ENCODE data around the gene BRINP3.

The BRINP3 gene

DNA sequence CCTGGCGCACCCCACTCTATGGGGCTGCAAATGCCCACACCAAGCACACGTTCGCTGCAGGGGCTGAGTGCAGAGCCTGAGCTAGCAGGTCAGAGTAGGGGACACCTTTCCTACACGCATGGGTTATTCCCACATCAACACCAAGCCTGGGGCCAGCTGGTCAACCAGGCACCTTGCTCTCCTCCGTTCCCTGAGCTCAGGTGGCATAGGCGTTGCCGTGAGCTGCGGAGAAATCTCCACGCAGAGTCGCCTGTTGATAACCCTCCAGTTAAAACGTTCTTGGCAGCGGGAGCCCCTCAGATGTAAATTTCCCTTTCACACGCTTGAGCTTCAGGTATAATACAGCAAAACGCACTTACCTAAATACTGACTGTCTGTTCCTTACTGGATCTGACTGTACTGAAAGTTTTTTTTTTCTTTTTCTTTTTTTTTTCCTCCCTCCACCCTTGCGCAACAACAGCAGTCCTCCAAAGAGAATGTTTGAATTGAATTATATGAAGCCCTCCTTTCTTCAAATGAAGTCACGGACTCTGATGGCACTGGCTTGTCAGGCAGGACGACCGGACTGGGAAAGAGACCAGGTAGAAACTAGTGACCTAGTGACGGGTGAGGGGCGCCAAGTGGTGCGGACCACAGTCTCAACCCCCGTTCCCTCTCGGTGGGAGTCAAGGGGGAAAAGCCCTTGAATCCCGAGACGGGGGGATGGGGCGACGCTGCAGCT is 2.1 kb downstream of the BRINP3 start:
- no peak overlapping the region for H3K4me3 ChIP-seq (ENCODE audit: low read depth, low read length)
- TF ChIP-seq, protein P1, sequence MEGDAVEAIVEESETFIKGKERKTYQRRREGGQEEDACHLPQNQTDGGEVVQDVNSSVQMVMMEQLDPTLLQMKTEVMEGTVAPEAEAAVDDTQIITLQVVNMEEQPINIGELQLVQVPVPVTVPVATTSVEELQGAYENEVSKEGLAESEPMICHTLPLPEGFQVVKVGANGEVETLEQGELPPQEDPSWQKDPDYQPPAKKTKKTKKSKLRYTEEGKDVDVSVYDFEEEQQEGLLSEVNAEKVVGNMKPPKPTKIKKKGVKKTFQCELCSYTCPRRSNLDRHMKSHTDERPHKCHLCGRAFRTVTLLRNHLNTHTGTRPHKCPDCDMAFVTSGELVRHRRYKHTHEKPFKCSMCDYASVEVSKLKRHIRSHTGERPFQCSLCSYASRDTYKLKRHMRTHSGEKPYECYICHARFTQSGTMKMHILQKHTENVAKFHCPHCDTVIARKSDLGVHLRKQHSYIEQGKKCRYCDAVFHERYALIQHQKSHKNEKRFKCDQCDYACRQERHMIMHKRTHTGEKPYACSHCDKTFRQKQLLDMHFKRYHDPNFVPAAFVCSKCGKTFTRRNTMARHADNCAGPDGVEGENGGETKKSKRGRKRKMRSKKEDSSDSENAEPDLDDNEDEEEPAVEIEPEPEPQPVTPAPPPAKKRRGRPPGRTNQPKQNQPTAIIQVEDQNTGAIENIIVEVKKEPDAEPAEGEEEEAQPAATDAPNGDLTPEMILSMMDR (IDR thresholded peaks at IDR 0.05; ENCODE audit: low read depth, low read length, missing control alignments): no peak
- no peak for DNase-seq (ENCODE audit: low read depth)

DNA sequence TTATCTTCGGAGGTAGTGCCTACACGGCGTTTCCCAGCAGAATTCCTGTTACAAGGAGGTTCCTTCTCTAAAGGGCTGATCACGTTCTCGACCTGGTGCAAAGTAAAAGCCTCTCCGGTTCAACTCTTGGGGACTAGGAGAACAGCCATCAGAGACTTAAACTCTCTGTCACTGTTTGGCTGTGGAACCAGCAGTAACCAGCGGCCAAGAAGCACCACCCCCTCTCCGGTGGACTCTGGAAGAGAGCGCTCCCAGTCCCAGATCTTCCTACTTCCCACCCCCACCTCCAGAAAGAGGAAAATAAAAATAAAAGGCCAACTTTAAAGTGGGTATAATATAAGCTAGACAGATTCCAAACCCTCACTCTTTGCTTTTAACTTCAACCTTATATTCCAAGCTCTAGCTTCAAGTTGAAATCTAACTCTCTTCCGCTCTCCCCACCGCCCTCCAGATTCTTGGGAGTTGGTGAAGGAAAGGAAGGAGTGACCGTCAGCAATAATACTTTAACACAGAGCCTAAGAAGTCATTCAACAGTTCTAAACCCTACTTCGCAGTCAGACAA is 2.9 kb downstream of the BRINP3 start:
- TF ChIP-seq, protein P1 (IDR thresholded peaks at IDR 0.05; ENCODE audit: low read depth, low read length, missing control alignments): no peak
- DNase-seq (ENCODE audit: low read depth): no peak

DNA sequence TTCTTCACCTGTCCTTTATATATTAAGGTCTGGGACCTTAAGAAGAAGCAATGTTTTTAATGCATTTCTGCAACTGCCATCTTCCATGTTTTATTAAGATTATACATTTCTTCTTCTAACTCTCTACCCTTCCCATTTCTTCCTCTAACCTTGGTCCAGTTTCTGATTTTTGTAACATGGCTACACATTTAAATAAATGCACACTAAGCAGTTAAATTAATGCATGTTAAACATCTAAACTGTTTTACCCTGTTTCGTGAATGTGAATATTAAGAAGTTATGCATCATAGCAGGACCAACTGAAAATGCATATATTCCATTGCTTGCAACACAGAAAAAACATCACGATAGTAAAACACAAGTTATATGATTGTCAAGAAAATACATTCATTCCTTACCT is 3.7 kb downstream of the BRINP3 start:
- H3K4me3 ChIP-seq (ENCODE audit: low read depth, low read length): no peak overlapping the region
- TF ChIP-seq, protein P1 (IDR thresholded peaks at IDR 0.05; ENCODE audit: low read depth, low read length, missing control alignments): no peak
- DNase-seq (ENCODE audit: low read depth): no peak

More for the DNA sequence above, 2.9 kb downstream of the BRINP3 start:
- no peak overlapping the region for H3K4me3 ChIP-seq (ENCODE audit: low read depth, low read length)

DNA sequence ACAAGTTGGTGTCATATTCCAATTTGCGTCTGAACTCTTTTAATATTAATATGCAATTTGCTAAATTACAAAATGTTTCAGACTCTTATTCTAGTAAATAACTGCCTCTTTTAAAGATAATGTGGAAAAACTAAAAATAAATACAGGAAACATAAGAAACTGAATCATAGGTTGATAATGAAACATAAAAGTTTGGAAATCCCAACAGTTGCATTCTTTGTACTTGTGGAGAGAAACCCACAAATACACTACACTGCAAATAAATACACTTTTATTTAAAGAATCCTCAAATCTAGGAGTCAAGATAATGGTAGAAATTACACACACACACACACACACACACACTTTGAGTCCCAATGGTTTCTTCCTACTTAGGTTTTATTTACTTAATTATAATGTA is 5.2 kb downstream of the BRINP3 start:
- no peak overlapping the region for H3K4me3 ChIP-seq (ENCODE audit: low read depth, low read length)
- no peak for DNase-seq (ENCODE audit: low read depth)
- TF ChIP-seq, protein P1 (IDR thresholded peaks at IDR 0.05; ENCODE audit: low read depth, low read length, missing control alignments): no peak

DNA sequence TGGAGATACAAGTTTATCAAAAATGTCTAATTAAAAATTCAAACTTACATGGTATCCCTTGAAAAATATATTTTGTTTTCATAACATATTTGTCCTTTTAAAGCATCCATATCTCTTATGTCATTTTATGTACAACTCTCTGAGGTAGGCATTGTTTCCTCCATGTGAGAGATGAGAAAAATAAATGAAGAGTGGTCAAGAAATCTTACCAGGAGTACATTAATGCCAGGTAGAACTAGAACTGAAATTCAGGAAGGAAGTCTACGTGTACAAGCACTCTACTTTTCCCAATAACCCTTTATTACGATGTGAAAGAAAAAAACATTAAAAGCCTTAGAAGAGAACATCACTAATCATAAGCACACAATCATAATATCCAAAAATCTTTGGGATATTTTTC is 5.6 kb downstream of the BRINP3 start:
- no peak for DNase-seq (ENCODE audit: low read depth)
- TF ChIP-seq, protein P1 (IDR thresholded peaks at IDR 0.05; ENCODE audit: low read depth, low read length, missing control alignments): no peak
- H3K4me3 ChIP-seq (ENCODE audit: low read depth, low read length): no peak overlapping the region

DNA sequence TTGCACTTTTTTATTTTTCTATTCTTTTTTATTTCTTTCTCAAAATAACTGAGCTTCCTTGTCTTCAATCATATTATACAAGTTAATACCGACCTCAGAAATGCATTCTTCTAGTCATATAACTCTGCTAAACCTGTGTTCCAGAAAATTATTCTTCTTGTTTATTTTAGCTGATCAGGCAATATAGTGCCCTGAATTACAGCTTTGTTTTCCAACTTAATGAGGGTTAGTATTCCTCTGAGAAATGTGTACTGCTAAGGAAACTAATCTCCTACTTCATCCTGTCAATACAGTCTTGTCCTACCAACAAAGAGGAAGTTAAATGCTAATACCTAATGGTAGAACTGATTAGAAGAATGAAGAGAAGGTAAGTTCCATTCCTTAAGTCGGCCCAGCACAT is 13.0 kb downstream of the BRINP3 start:
- no peak for DNase-seq (ENCODE audit: low read depth)
- TF ChIP-seq, protein P1 (IDR thresholded peaks at IDR 0.05; ENCODE audit: low read depth, low read length, missing control alignments): no peak
- H3K4me3 ChIP-seq (ENCODE audit: low read depth, low read length): no peak overlapping the region

DNA sequence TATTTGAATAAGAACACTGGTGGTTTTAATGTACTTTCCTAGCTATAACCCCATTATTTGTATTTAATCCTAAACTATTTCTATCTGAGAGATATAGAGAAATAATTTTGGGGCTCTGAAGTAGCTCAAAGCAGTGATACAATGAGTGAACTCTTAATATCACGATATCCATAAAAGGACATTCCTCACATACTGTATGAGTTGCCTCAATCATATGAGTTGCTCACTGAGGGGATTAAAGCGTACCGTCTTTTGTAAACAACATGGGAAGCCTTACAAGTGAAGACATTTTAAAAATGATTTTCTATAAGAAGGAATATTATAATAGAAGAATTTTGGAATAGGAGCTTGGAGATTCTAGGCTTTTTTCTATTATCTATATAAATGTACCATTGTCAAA is 21.5 kb downstream of the BRINP3 start:
- no peak overlapping the region for H3K4me3 ChIP-seq (ENCODE audit: low read depth, low read length)
- DNase-seq (ENCODE audit: low read depth): no peak
- TF ChIP-seq, protein P1 (IDR thresholded peaks at IDR 0.05; ENCODE audit: low read depth, low read length, missing control alignments): no peak

All from GM12864 (cell line).